ENCODE data around the gene DMAP1.

The DMAP1 gene

DNA sequence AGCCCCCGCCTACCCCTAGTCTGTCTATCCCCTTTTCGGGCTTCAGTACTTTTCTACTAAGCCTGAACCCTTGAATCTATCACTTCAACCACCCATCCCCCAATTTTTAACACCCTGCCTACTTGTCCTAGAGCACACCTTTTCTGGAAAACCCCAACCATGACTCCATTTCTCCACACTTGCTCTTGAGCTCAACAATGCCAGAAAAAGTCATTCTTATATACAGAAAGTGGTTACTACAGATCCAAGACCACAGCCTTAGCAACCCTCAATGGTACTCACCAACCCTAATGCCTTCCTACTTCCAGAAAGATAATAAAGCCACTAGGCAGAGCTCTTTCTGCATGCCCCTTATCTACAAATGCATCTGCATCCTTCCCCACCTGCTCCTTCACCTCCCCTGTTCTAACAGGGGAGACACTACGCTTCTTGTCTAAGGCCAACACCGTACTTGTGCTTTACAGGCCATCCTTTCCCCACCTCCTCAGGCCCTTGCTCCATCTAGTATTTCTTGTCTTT, 41.2 kb downstream of the DMAP1 start:
- no peak for DNase-seq (ENCODE audit: low read depth, low spot score)

DNA sequence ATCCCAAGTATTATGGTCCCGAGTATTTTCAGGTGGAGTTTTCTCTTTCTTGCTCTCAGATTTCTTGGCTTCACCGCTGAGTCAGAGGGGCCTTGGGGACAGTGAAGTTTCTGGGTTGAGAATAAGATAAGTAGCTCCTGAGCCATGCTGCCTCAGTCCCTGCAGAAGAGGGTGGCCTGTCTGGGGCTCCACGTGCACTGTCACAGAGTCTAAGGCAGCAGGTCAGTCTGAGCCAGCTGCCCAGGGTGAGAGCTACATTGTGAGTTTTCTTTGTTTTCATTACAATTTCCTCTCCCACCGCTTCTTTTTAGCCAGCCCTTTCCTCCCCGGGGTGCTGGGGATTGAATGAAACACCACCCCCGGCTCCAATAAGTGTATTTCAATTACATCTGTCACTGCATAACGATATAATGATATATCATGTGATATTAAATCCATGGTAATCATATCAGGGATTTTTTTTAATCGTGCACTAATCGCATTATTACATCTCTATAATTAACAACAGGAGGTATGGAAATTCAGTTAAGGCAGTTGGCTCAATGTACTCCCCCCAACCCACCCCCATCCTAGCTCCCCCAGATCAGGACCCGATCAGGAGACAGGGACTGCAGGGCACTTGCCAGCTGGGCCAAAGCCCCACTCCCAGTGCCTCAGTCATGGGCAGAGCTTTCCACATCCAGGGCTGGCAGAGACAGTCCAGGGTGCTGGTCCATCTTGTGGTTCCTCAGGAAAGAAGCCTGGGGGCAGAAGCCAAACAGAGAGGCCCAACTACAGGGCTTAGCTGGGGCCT, 43.7 kb downstream of the DMAP1 start:
- no peak for DNase-seq (ENCODE audit: low read depth, low spot score)

DNA sequence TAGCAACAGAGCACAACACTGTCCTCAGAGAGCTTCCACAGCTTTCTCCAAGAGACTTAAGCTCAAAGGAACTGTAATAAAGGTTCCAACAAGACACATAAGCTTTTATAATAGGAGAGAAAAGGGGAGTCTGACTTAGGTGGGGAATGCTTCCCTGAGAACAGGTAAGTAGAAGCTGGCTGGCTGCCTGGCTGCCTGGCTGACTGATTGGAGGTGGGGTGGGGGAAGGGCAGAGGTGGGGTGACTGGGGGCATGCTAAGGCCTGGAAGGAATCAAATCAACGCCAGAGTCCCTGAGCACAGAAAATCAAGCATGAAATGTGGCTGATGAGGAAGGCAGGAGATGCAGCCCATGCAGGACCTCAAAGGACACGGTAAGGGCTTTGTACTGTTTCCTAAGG, 45.8 kb downstream of the DMAP1 start:
- no peak for DNase-seq (ENCODE audit: low read depth, low spot score)

DNA sequence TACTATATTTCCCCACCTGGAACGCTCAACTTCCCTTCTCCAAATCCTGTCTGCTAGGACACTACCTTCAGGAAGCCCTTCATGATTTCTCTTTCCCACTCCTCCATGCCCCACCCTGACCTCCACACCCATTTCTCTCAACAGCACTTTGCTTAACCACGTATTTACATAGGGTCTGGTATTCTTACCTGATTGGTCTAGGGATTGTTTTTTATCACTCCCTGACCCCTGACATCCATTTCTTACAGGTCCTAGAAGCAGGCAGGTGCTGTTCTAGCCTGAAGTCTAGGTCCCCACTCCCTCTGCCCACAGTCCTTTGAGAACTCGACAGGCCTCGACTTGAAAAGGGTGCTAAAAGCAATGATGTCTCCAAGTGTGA, 47.5 kb downstream of the DMAP1 start:
- DNase-seq (ENCODE audit: low read depth, low spot score) = no peak

DNA sequence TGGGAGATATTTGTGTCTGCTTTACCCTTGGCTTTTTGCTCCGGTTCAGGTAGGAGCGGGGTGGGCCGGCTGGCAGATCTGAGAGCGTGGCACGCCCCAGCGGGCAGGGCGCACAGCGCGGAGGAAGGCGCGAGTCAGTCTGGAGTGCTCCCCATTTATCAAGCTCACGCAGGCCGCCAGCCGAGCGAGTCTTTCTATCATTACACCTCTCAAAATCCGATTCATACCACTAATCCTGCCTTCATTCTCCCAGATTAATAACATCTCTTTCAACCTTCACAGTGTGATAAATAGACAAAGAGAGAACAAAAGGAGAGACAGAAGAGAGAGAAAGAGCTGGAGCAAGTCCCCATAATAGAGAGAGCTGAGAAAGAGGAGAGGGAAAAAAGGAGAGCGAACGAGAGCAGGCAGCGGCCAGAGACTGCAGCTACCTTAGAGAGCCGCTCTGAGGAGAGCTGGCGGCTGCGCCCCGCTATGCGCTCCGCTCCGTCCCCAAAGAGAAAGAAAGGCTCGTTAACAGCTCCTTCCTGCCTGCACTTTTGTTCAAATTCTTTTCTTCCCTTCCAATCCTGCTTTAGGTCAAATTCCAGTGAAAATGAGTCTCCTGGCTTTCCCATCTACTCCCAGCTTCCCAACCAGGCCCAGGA, 48.0 kb downstream of the DMAP1 start:
- no peak for DNase-seq (ENCODE audit: low read depth, low spot score)

DNA sequence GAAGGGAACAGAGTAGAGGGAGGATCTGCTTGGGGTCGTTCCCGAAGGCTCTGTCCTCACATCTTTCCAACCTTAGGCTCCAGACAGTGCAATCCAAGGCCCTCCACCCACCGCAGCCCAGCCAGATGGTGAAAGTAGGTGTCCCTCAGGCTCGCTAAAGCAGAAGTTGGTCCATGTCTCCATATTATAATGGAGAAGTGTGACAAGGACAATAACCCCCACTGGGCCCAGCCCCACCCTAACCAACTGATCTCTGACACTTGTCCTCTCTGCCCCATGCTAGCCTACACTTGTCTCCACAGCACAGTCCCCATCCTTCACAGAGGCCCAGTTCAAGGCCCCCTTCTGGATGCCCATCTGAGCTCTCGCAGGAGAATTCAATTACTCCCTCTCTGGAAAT, 48.7 kb downstream of the DMAP1 start:
- DNase-seq (ENCODE audit: low read depth, low spot score) = no peak

DNA sequence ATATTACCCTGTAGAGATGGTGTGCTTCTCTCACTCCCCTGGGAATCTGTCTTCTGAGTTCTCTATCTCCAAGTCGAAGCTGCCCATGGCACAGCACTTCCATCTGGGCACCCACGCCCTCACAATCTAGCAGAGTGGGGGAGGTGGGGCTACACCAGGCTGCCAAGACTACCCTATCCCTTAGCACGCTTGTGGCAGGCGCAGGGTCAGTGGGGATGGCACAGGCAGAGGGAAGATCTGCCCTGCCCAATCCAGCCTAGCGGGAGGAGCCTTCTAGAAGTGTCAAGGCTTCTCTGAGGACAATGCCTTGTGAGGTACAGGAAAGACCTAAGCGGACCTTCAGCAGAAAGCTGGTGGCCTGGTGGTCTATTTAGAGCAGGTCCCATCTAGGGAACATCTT, 49.1 kb downstream of the DMAP1 start:
- DNase-seq (ENCODE audit: low read depth, low spot score) = no peak

DNA sequence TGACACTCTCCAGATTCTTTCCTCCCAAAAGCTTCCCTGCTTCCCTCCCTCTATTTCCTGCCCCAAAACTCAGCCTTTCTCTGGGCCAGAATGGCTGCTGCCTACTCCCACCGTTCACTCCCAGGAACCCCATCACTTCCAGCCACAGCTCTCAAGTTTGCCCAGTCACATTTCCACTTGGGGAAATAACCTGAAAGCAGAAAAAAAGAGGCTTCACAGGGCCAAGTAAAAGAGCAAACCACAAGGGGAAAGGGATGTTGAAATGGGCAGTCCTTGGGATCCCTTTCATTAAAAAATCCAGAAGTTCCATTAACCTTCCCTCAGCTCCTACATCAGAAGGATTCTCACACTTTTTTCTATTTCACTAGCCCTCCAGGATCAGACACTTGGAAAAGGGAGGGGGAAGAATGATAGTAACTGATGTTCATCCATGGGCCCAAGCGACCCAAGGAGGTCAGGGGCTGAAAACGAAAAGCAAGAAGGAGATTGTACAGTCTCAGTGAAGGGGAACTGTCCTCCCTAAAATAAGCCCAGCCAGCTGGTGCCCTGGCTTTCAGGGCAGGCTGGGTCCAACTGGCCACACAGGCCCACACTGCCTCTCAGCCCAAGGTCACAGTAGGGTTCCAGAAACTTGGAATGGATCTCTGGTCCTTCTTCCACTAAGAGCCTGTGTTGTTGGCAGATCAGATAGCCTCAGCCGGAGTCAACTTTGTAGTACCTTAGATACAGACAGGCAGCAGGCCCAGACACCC, 49.7 kb downstream of the DMAP1 start:
- DNase-seq (ENCODE audit: low read depth, low spot score) = no peak

DNA sequence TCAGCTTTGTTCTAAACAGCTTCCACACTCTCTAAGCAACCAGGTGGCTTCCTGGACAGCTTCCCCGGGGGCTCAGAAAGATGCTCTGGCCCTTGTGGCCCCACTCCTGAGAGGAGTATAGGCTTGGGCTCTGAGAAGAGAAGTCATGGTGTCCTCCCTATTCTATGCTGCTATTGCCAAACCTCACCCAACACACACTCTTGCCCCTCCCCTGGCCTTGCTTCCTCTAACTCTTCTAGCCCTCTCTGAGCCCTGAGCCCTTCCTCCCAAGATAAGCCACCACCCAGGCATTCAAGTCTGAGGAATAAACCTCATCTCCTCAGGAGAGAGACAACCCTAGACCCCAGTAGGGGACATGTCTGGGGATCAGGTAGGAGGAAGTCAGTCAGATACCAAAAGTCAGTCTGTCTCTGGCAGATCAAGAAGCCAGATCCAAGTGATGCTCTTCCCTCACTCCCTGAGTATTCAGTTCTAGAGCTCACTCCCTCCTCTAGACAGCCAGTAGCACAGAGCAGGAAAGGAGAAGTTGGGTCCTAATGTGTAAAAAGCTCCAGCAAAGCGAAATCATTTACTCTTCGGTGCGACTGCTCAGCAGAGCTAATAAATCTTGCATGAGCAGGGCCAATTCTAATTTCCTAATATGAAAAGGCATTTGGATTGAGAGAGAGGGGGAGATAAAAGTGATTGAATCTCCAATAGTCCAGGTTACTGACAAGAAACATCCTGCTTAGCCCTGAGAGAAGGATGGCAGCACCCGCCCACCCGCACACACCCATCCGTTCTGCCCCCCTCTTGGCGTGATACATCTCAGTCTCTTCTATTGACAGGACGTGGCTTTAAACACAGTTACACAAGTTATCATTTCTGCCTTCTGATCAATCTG, 50.5 kb downstream of the DMAP1 start:
- DNase-seq (ENCODE audit: low read depth, low spot score) = no peak

DNA sequence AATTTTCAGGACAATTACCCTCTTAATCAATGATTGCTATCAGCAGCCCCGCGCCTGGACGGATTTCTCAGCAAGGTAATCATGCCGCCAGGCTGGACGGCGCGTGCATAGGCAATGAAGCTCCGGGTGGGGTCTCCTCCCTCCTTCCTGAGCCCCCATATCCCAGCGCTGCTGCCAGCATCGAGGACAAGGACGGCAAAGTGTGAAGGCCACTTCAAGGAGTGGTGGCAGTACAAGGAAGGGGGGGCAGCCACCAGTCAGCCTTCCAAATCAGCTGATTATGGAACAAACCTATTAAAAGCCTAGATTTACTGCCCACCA, 51.1 kb downstream of the DMAP1 start:
- DNase-seq (ENCODE audit: low read depth, low spot score) = no peak

DNA sequence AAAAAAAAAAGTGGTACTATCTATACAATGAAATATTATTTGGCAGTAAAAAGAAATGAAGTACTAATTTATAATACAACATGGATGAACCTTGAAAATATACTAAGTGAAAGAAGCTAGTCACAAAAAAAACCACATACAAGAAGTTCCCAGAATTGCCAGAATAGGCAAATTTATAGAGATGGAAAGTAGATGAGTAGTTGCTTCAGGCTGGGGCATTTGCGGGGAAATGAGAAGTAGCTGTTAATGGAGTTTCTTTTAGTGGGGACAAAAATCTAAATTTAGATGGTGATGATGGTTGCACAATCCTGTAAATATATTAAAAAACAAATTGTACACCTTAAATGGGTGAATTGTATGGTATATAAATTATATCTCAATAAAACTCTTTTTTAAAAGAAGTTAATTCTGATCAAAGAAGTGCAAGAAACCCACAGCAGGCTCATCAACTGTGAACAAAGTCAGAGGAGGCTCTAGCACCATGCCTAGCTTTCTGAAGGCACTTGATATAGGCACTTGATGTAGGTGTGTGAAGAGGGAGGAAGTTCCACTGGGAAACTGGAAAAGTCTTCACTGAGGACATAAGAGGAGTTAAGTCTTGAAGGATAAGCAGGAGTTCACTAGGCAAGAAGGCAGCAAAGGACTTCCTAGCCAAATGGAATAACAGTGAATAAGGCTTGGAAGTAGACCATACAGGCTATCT, 52.5 kb downstream of the DMAP1 start:
- no peak for DNase-seq (ENCODE audit: low read depth, low spot score)

DNA sequence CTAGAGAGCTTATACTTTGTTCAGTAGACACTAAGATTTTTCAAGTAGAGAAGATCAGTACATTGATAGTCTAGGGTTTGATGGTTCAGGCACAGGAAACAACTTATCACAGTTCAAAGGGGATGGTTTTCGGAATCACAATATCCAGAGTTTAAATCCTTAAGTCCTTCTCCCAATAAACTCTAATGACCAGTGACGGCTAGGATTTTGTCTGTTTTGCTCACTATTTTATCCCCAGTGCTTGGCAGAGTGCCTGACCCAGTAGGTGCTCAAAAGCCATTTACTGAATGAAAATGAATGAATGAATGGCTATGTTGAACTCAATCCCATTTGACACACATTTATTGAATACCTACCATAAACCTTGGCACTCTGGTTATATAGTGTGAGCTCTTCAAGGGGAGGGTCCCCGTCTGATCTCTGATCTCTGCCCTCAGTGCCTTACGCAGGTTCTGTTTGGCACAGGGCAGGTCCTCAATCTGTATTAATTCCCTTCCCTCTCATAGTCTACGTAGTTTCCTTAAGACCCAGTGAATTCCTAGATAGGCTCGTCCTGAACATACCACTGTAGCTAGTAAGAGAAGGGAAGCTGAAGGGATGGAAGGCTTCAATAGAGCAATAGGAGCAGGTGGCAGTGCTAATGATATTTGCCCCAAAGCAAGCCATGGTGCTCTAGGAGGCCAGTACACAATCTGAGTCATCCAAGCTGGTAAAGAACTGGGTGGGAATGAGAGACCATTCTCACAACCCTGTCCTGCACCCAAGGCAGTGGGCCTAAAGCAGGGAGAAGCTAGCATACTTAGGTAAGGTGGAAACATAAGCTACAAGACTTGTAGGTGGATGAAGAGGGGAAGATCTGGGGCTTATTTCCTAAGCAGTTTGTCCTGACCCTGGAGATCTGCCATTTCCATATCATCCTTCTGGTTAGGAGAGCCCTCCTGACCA, 53.4 kb downstream of the DMAP1 start:
- no peak for DNase-seq (ENCODE audit: low read depth, low spot score)

DNA sequence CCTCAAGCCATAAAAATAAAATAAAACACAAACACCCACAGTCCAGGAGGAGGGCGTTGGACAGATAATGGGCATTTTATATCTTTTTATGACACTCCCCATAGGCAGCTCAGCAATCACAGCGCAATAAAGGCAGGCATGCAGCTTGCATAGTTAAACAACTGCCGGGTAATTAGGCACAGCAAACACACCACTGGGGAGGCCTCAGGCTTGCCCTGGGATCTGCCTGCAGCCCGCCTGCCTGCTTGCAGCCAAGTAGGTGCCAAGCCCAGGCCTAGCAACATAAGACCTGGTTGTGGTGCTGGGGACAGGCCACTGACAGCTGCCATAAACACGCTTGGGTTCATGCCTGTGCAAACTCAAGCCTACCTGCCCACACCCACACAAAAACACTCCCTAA, 54.2 kb downstream of the DMAP1 start:
- no peak for DNase-seq (ENCODE audit: low read depth, low spot score)

DNA sequence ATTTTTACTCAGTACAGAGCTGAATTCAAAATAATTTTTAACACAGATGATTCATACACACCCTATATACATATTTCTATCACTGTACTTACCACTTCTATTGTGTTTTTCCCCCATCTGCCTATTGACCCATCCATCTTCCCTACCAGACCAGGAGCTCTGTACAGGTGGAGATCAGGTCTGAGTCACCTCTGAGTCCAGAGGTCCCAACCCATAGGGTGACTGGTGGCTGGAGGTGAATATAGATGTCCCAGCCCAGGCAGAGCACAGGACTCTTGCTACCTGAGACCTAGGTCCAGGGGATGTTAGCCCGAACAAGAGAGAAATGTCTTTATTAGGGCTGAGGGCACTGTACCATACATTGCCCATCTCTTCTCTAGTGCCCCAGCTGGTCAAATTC, 54.8 kb downstream of the DMAP1 start:
- DNase-seq (ENCODE audit: low read depth, low spot score) = no peak

All from activated naive CD8-positive, alpha-beta T cell treated with anti-CD3 and anti-CD28 coated beads, Interleukin-2, amount 50 U/mL, for 16 hours (primary cell).